Measurements from ENCODE around the gene CALR. TPM values are rescaled to one million over a fixed set of nuclear protein-coding genes. Genes with fewer than 3 reads are reported as not detected.

CALR gene
- total and polyA plus RNA-seq, 2 experiments from 2014 or later = 1,015 to 1,238 TPM

GRCh38 chr19:12987190-12987589 is 48.8 kb downstream of the CALR start:
- Histone ChIP-seq H3K9ac (no peak overlapping the region), H3K79me2 (ENCODE audit: insufficient read depth) (no peaks in the 10 kb centered on the region), H4K20me1 (ENCODE audit: insufficient read depth) (no peaks in the 10 kb centered on the region), H3K9me3 (ENCODE audit: low read depth) (no peaks in the 10 kb centered on the region), H3K27me3 (replicated peaks; ENCODE audit: insufficient read depth) (no peaks in the 10 kb centered on the region), H3F3A (ENCODE audit: insufficient read depth) (no peaks in the 10 kb centered on the region), H3K9me2 (ENCODE audit: insufficient read depth) (no peaks in the 10 kb centered on the region), H3K4me1 (ENCODE audit: insufficient read depth) (0 out of 2 replicates have a peak, but pooled peaks cover 11% of the 10 kb centered on the region), H3K4me3 (no peak overlapping the region), H3K36me3 (ENCODE audit: low read depth) (no peaks in the 10 kb centered on the region), H2AFZ (no peak overlapping the region), H3K4me2 (ENCODE audit: unreplicated experiment) (no peak overlapping the region), H3K27ac (no peak overlapping the region)
- in situ Hi-C loops (cut with MboI) = loop anchor here (10.0 kb wide), 1 partner anchor 108 kb away; no protein-coding TSS in a partner anchor
- TF ChIP-seq EZH2 (IDR thresholded peaks at IDR 0.05; ENCODE audit: insufficient read depth, poor library complexity, severe bottlenecking) (no peak), EZH2phosphoT487 (IDR thresholded peaks at IDR 0.05; ENCODE audit: insufficient read depth, low read depth) (no peak)
- DNase-seq = no peak
- 62 to 63% methylated on average over 3 of the region's 3 CpGs for WGBS, 2 experiments (ENCODE audit: low coverage in 1 of 2, low lambda C conversion rate in 2 of 2, missing lambda C conversion rate in 2 of 2)

- Histone ChIP-seq H3K36me3 (ENCODE audit: low read depth) (no peaks in the 10 kb centered on the region), H3K79me2 (ENCODE audit: insufficient read depth) (no peaks in the 10 kb centered on the region), H3F3A (ENCODE audit: insufficient read depth) (peaks cover 3% of the 10 kb centered on the region; the same call in 1 of the 2 replicates), H3K9me3 (ENCODE audit: low read depth) (no peaks in the 10 kb centered on the region), H4K20me1 (ENCODE audit: insufficient read depth) (no peaks in the 10 kb centered on the region), H3K4me3 (no peak overlapping the region), H3K9ac (no peak overlapping the region), H3K27ac (no peak overlapping the region), H3K27me3 (replicated peaks; ENCODE audit: insufficient read depth) (no peaks in the 10 kb centered on the region), H3K9me2 (ENCODE audit: insufficient read depth) (no peaks in the 10 kb centered on the region), H2AFZ (no peak overlapping the region), H3K4me2 (ENCODE audit: unreplicated experiment) (no peak overlapping the region), H3K4me1 (ENCODE audit: insufficient read depth) (0 out of 2 replicates have a peak, but pooled peaks cover 11% of the 10 kb centered on the region)
- TF ChIP-seq EZH2phosphoT487 (IDR thresholded peaks at IDR 0.05; ENCODE audit: insufficient read depth, low read depth) (no peak), EZH2 (IDR thresholded peaks at IDR 0.05; ENCODE audit: insufficient read depth, poor library complexity, severe bottlenecking) (no peak)
- in situ Hi-C loops (cut with MboI) = loop anchor here (10.0 kb wide), 1 partner anchor 107 kb away; no protein-coding TSS in a partner anchor
- WGBS, 2 experiments (ENCODE audit: low coverage in 1 of 2, low lambda C conversion rate in 2 of 2, missing lambda C conversion rate in 2 of 2) = 87 to 88% methylated on average over 9 to 10 of the region's 10 CpGs
- no peak for DNase-seq
Observed at GRCh38 chr19:12987781-12988180, 49.4 kb downstream of the CALR start.

GRCh38 chr19:12990431-12990830 is 52.0 kb downstream of the CALR start:
- Histone ChIP-seq H3F3A (ENCODE audit: insufficient read depth) (peaks cover 3% of the 10 kb centered on the region; the same call in 1 of the 2 replicates), H3K27ac (no peak overlapping the region), H3K9ac (no peak overlapping the region), H3K9me3 (ENCODE audit: low read depth) (no peaks in the 10 kb centered on the region), H3K36me3 (ENCODE audit: low read depth) (no peaks in the 10 kb centered on the region), H4K20me1 (ENCODE audit: insufficient read depth) (no peaks in the 10 kb centered on the region), H3K9me2 (ENCODE audit: insufficient read depth) (no peaks in the 10 kb centered on the region), H3K4me3 (no peak overlapping the region), H2AFZ (no peak overlapping the region), H3K27me3 (replicated peaks; ENCODE audit: insufficient read depth) (no peaks in the 10 kb centered on the region), H3K4me2 (ENCODE audit: unreplicated experiment) (no peak overlapping the region), H3K79me2 (ENCODE audit: insufficient read depth) (no peaks in the 10 kb centered on the region), H3K4me1 (ENCODE audit: insufficient read depth) (0 out of 2 replicates have a peak, but pooled peaks cover 1% of the 10 kb centered on the region)
- in situ Hi-C loops (cut with MboI) = no loop called here
- no peak for DNase-seq
- WGBS, 2 experiments (ENCODE audit: low coverage in 1 of 2, low lambda C conversion rate in 2 of 2, missing lambda C conversion rate in 2 of 2) = 60 to 72% methylated on average over 15 to 22 of the region's 22 CpGs
- TF ChIP-seq EZH2phosphoT487 (IDR thresholded peaks at IDR 0.05; ENCODE audit: insufficient read depth, low read depth) (no peak), EZH2 (IDR thresholded peaks at IDR 0.05; ENCODE audit: insufficient read depth, poor library complexity, severe bottlenecking) (no peak)

GRCh38 chr19:12990853-12991252 is 52.4 kb downstream of the CALR start:
- Histone ChIP-seq H2AFZ (no peak overlapping the region), H3K9me2 (ENCODE audit: insufficient read depth) (no peaks in the 10 kb centered on the region), H3K9me3 (ENCODE audit: low read depth) (no peaks in the 10 kb centered on the region), H3F3A (ENCODE audit: insufficient read depth) (peaks cover 3% of the 10 kb centered on the region; the same call in 1 of the 2 replicates), H3K27me3 (replicated peaks; ENCODE audit: insufficient read depth) (no peaks in the 10 kb centered on the region), H4K20me1 (ENCODE audit: insufficient read depth) (no peaks in the 10 kb centered on the region), H3K4me1 (ENCODE audit: insufficient read depth) (no peaks in the 10 kb centered on the region), H3K79me2 (ENCODE audit: insufficient read depth) (peaks cover under 1% of the 10 kb centered on the region; the same call in 1 of the 2 replicates), H3K27ac (no peak overlapping the region), H3K4me3 (no peak overlapping the region), H3K9ac (no peak overlapping the region), H3K4me2 (ENCODE audit: unreplicated experiment) (no peak overlapping the region), H3K36me3 (ENCODE audit: low read depth) (no peaks in the 10 kb centered on the region)
- no peak for TF ChIP-seq EZH2 (IDR thresholded peaks at IDR 0.05; ENCODE audit: insufficient read depth, poor library complexity, severe bottlenecking)
- no peak for TF ChIP-seq EZH2phosphoT487 (IDR thresholded peaks at IDR 0.05; ENCODE audit: insufficient read depth, low read depth)
- 71 to 89% methylated on average over 3 of the region's 3 CpGs for WGBS, 2 experiments (ENCODE audit: low coverage in 1 of 2, low lambda C conversion rate in 2 of 2, missing lambda C conversion rate in 2 of 2)
- in situ Hi-C loops (cut with MboI) = no loop called here
- no peak for DNase-seq
